Tracheal epithelial cell (primary cell): Measurements from ENCODE around the gene OR8K1. TPM values are rescaled to one million over a fixed set of nuclear protein-coding genes. Genes with fewer than 3 reads are reported as not detected.

Experiments
- total RNA-seq: library from RNA; depleted of rRNA; stranded (reverse); fragments of >200 nt; gene quantifications from 2 replicates; pipeline ENCODE4 v1.2.1, GENCODE V29; 2014

The OR8K1 gene
- total RNA-seq, result not detected in 2 replicates

GRCh38 chr11:56345739-56346138 lies at the start of gene OR8K1:
TSS of gene OR8K1 (plus strand) at chr11:56346039. CDS start at chr11:56346039, 0 bp downstream.

GRCh38 chr11:56314844-56315243 lies 31.0 kb upstream of the OR8K1 start, which contains the start of gene OR8K3:
TSS of gene OR8K3 (plus strand) at chr11:56315144. CDS start at chr11:56318307, 3,163 bp downstream.

GRCh38 chr11:56353991-56354390 lies 8.2 kb downstream of the OR8K1 start, which contains the start of gene OR8J1:
TSS of gene OR8J1 (plus strand) at chr11:56354291. CDS start at chr11:56360247, 5,956 bp downstream.

GRCh38 chr11:56375324-56375723 lies 29.5 kb downstream of the OR8K1 start, which contains the start of gene OR8U1:
TSS of gene OR8U1 (plus strand) at chr11:56375624. CDS start at chr11:56375624, 0 bp downstream.

Other genes starting within 250 kb of the OR8K1 start
- gene OR8H2, start 242.4 kb upstream of the OR8K1 start, total RNA-seq, result not detected in 2 replicates
- gene OR8H3, start 223.7 kb upstream of the OR8K1 start, total RNA-seq, result not detected in 2 replicates
- gene OR8J3, start 205.8 kb upstream of the OR8K1 start, total RNA-seq, result under 0.01 TPM in 1 of 2 replicates, not detected in the other
- gene OR8K5, start 185.7 kb upstream of the OR8K1 start, total RNA-seq, result not detected in 2 replicates
- not detected in 2 replicates for gene OR5J2, start 169.4 kb upstream of the OR8K1 start, total RNA-seq
- gene OR5T2, start 111.8 kb upstream of the OR8K1 start, total RNA-seq, result not detected in 2 replicates
- not detected in 2 replicates for gene OR5T3, start 93.8 kb upstream of the OR8K1 start, total RNA-seq
- gene OR5T1, start 71.9 kb upstream of the OR8K1 start, total RNA-seq, result not detected in 2 replicates
- not detected in 2 replicates for gene OR8H1, start 53.8 kb upstream of the OR8K1 start, total RNA-seq
- gene OR8K3, start 30.9 kb upstream of the OR8K1 start, total RNA-seq, result not detected in 2 replicates
- gene OR8J1, start 8.3 kb downstream of the OR8K1 start, total RNA-seq, result not detected in 2 replicates
- gene OR8U1, start 29.6 kb downstream of the OR8K1 start, total RNA-seq, result not detected in 2 replicates
- not detected in 2 replicates for gene OR5AL1, start 66.7 kb downstream of the OR8K1 start, total RNA-seq
- gene OR5M3, start 127.3 kb downstream of the OR8K1 start, total RNA-seq, result not detected in 2 replicates
- gene OR5M8, start 145.3 kb downstream of the OR8K1 start, total RNA-seq, result not detected in 2 replicates
- gene OR5M11, start 197.2 kb downstream of the OR8K1 start, total RNA-seq, result not detected in 2 replicates
- not detected in 2 replicates for gene OR5M10, start 231.7 kb downstream of the OR8K1 start, total RNA-seq